Measurements from ENCODE around the gene FOXN1. TPM values are rescaled to one million over a fixed set of nuclear protein-coding genes. Genes with fewer than 3 reads are reported as not detected.

FOXN1 gene
- total and polyA plus RNA-seq, 10 of the 15 experiments (the other 5 are each of a cell fraction or from before 2014, with no cell fraction given), result not detected

GRCh38 chr17:28484296-28484695, 21.9 kb upstream of the FOXN1 start (continued):
- TF ChIP-seq HSF1 (IDR thresholded peaks at IDR 0.05; ENCODE audit: low read depth, low read length), result no peak
- TF ChIP-seq YBX1 (IDR thresholded peaks at IDR 0.05), result no peak
- TF ChIP-seq CHD2 (IDR thresholded peaks at IDR 0.05; ENCODE audit: borderline replicate concordance, low read depth, low read length), result peak; percentile 66; the same call in 1 of the 2 replicates
- no peak for TF ChIP-seq NR2F1 (conservative IDR thresholded peaks at IDR 0.05)
- no peak for TF ChIP-seq SIX5 (IDR thresholded peaks at IDR 0.05; ENCODE audit: low read depth, low read length, severe bottlenecking)
- no peak for TF ChIP-seq MXI1 (IDR thresholded peaks at IDR 0.05; ENCODE audit: low read depth, low read length)
- no peak for TF ChIP-seq HDAC6 (IDR thresholded peaks at IDR 0.05; ENCODE audit: unreplicated experiment)
- no peak for TF ChIP-seq NFYA (IDR thresholded peaks at IDR 0.05; ENCODE audit: borderline replicate concordance, low read depth, low read length)
- peak; percentile 47; the same call in 1 of the 2 replicates for TF ChIP-seq ATF7 (IDR thresholded peaks at IDR 0.05; ENCODE audit: low read depth)
- no peak for TF ChIP-seq POLR2AphosphoS5 (IDR thresholded peaks at IDR 0.05; ENCODE audit: low read length)
- no peak for TF ChIP-seq SREBF2 (IDR thresholded peaks at IDR 0.05; ENCODE audit: low read length)
- TF ChIP-seq WRNIP1 (IDR thresholded peaks at IDR 0.05; ENCODE audit: borderline replicate concordance, low read depth, low read length), result no peak
- no peak for TF ChIP-seq E2F8 (IDR thresholded peaks at IDR 0.05; ENCODE audit: low read depth, partially characterized antibody)
- TF ChIP-seq MLLT1 (IDR thresholded peaks at IDR 0.05), result 0 out of 2 replicates have a peak, but pooled peaks have one; percentile 45
- TF ChIP-seq STAT3 (IDR thresholded peaks at IDR 0.05; ENCODE audit: low read depth, low read length), result no peak
- 0 out of 2 replicates have a peak, but pooled peaks have one; percentile 43 for TF ChIP-seq CREB1 (IDR thresholded peaks at IDR 0.05; ENCODE audit: low read depth)
- peak; percentile 60 for TF ChIP-seq SP1 (IDR thresholded peaks at IDR 0.05; ENCODE audit: low read depth, low read length)
- no peak for TF ChIP-seq PAX8 (IDR thresholded peaks at IDR 0.05)
- TF ChIP-seq, protein P1, sequence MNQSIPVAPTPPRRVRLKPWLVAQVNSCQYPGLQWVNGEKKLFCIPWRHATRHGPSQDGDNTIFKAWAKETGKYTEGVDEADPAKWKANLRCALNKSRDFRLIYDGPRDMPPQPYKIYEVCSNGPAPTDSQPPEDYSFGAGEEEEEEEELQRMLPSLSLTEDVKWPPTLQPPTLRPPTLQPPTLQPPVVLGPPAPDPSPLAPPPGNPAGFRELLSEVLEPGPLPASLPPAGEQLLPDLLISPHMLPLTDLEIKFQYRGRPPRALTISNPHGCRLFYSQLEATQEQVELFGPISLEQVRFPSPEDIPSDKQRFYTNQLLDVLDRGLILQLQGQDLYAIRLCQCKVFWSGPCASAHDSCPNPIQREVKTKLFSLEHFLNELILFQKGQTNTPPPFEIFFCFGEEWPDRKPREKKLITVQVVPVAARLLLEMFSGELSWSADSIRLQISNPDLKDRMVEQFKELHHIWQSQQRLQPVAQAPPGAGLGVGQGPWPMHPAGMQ (IDR thresholded peaks at IDR 0.05; ENCODE audit: borderline replicate concordance), result no peak
- no peak for TF ChIP-seq CEBPB (IDR thresholded peaks at IDR 0.05; ENCODE audit: borderline replicate concordance in 1 of 2, low read depth in 2 of 2, low read length in 2 of 2)
- TF ChIP-seq TCF12 (IDR thresholded peaks at IDR 0.05; ENCODE audit: low read depth, low read length), result no peak
- TF ChIP-seq YY1 (IDR thresholded peaks at IDR 0.05; ENCODE audit: low read depth, low read length), result 0 out of 2 replicates have a peak, but pooled peaks have one; percentile 20
- TF ChIP-seq MEF2B (IDR thresholded peaks at IDR 0.05; ENCODE audit: partially characterized antibody, poor library complexity, severe bottlenecking), result peak; percentile 63
- 0 out of 2 replicates have a peak, but pooled peaks have one; percentile 57 for TF ChIP-seq FOXM1 (IDR thresholded peaks at IDR 0.05; ENCODE audit: low read depth, low read length)
- no peak for TF ChIP-seq RAD51 (IDR thresholded peaks at IDR 0.05)
- TF ChIP-seq TCF3 (IDR thresholded peaks at IDR 0.05; ENCODE audit: borderline replicate concordance, insufficient read depth, low read depth, low read length), result no peak

Data from GM12878 (cell line).